GM19351 (cell line): ENCODE data around the gene ECSCR.
"Not testable (repeated sequence)": the region's sequence is repeated elsewhere in the genome, so short reads cannot be mapped to it uniquely, and the experiment has no call there.

Experiments used
- ATAC-seq: cut with Tn5 transposase; IDR thresholded peaks from one replicate; pipeline ENCODE4 v1.9.1; 2021; ENCODE audit warnings: mild to moderate bottlenecking, moderate library complexity; ENCODE audit not compliant: unreplicated experiment

ECSCR gene, protein sequence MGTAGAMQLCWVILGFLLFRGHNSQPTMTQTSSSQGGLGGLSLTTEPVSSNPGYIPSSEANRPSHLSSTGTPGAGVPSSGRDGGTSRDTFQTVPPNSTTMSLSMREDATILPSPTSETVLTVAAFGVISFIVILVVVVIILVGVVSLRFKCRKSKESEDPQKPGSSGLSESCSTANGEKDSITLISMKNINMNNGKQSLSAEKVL

DNA sequence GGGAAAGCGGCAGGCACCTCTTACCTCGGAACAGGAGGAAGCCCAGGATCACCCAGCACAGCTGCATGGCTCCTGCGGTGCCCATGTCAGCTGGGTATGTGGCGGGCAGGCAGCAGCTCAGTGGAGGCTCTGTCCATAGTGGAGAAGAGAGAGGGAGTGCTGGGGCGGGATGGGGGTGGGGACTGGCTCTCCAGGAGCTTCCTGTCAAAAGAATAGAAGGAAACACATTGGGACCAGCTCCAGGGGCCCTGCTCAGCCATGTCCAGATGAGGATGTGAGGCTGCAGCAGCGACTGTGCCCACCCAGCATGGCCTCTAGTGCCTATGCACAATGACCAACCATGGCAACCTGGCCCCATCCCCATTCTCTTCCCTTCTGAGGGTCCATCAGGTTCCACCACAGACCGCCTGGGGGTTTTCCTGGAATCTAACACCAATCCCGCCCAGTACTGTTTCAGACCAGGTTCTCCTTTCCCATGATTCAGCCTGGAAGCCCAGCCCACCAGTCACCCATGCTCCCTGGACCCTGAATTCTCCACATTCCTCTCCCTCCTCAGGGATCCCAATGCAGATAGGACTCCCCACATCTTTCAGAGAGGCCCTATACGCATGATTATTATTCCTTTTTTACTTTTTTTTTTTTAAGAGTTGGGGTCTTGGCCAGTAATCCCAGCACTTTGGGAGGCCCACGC lies at the start of gene ECSCR:
ECSCR (minus strand) TSS at position 158 of the 691 bp plus-strand sequence; CDS start at position 85, 73 bp downstream.
- ATAC-seq = no peak

DNA sequence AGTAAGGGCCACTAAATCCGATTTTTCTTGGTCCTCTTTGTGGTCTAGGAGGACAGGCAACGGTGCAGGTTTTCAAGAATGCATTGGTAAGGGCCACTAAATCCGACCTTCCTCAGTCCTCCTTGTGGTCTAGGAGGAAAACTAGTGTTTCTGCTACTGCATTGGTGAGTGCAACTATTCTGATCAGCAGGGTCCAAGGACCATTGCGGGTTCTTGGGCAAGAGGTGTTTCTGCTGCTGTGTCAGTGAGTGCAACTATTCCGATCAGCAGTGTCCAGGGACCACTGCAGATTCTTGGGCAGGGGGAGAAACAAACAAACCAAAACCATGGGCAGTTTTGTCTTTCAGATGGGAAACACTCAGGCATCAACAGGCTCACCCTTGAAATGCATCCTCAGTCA lies 42.2 kb upstream of the ECSCR start:
- ATAC-seq = not testable (repeated sequence)

DNA sequence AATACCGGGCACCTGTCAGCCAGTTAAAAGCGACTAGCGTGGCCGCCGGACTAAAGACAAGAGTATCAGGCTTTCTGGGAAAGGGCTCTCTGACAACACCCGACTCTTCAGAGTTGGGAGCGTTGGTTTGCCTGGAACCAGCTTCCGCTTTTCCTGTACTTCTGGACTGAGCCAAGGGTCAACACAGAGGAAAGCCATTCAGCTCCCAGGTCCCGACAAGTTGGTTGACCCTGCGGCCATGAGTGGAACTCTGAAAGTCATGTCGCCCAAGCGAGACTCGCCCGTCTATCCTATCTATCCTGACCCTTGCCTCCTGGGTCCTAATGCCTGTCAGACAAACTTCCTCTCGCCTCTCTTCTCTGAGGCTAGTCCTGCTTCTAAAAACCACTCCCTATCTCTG lies 41.3 kb upstream of the ECSCR start:
- ATAC-seq = not testable (repeated sequence)

DNA sequence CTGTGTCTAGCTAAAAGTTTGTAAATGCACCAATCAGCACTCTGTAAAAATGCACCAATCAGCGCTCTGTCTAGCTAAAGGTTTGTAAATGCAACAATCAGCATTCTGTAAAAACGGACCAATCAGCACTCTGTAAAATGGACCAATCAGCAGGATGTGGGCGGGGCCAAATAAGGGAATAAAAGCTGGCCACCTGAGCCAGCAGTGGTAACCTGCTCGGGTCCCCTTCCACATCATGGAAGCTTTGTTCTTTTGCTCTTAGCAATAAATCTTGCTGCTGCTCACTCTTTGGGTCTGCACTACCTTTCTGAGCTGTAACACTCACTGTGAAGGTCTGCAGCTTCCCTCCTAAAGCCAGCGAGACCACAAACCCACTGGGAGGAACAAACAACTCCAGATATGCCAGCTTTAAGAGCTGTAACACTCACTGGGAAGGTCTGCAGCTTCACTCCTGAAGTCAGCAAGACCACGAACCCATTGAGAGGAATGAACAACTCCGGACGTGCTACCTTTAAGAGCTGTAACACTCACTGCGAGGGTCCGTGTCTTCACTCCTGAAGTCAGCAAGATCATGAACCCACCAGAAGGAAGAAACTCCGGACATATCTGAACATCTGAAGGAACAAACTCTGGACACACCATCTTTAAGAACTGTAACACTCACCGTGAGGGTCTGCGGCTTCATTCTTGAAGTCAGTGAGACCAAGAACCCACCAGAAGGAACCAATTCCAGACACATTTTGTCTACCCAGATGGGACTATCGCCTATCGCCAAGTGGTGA lies 40.7 kb upstream of the ECSCR start:
- not testable (repeated sequence) for ATAC-seq

DNA sequence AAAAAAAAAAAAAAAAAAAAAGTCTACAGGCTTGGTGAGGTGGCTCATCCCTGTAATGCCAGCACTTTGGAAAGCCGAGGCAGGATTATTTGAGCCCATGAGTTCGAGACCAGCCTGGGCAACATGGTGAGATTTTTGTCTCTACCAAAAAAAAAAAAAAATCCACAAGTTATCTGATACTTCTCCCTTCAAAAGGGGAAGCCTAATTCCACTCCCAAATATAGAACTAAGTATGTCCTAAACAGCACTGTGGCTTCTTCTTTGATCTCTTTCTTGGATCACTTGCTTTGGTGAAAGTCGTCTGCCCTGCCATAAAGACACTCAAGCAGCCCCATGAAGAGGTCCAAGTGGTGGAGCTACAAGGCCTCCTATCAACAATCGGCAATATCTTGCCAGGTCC lies 38.8 kb upstream of the ECSCR start:
- no peak for ATAC-seq

DNA sequence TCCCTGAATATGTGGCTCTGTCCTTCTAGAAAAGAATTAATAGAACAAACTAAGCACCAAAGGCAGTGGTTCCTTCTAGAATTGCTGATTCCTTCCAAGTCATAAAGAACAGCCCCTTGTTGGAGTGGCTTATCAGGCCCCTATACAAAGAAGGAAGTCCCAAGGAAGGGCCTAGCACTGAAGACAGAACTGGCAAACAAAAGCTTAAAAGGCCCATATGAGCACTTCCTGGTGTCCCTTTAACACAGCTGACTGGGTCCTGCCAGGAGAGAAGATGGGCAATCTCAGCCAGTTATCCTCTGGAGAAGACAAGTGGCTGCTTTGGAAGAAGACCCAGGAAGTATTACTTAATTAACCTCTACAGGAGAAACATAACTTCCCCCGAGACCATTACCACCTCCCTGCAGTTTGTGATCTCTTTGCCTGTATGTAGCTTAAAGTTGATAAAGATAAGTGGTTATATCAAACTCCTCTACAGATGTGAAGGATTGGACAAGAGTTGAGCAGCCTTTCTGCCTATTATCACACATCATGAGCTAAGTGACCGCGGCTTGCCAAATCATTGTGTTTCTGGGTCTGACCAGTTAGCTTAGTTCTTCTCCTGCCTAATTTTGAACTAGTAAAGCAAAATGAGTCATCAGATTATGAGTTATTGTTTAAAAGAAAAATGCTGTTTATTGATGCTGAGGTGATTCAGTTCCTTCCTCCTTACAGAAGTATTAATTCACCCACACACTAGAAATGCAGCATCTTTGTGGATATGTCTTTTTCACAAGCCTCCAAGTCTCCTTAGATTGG lies 33.3 kb upstream of the ECSCR start:
- no peak for ATAC-seq

DNA sequence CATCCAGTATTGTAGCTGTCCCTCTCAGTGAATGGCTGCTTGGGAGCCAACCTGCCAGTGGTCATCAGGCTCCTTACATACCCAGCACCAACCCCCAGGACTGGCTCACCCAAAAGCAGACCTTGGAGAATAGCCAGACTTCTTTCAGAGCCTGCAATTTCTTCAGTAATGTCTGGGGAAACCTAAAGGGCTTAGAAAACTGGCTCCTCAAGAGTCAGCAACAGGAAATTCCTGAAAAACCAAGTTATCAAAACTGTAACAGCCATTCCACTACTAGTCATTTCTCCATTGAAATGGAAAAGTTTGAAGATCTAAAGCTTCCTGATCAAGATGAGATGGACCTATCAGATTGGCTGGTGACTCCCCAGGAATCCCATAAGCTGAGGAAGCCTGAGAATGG lies 32.3 kb upstream of the ECSCR start:
- no peak for ATAC-seq

DNA sequence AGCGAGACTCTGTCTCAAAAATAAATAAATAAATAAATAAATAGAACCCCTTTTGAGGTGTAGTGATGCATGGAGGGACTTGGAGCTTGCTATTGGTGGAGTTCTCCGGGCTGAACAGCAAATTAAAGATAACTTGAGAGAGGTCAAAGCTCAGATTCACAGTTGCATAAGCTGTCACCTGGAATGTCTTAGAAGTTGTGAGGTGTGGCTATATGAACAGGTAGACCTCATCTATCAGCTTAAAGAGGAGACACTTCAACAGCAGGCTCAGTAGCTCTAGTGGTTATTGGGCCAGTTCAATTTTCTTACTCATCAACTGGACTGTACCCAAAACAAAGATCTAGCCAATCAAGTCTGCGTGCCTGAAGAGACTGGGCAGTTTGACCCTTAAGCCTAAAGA lies 31.7 kb upstream of the ECSCR start:
- ATAC-seq = no peak

DNA sequence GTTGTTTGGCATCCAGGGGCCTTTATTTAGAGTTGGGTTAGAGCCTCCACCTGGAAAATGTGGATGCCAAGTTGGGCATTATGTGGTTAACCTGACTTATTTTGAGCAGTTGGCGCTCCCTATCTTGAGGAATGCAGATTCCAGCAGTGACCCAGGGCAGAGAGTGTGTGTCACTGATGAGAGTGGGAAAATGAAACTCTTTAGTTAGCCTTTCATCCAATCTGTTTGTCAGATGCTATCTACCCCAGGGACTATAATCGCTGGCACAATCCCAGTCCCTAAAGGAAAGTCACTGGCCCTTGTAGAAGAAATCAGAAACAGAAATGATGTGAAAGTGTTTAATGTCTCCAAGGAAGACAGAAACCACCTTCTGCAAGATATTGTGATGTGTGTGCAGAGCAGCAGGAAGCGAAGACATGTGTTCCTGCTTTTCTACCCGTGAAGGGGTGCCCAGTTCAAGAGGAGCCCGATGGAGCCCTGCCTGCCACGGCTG lies 30.2 kb upstream of the ECSCR start:
- ATAC-seq = no peak

DNA sequence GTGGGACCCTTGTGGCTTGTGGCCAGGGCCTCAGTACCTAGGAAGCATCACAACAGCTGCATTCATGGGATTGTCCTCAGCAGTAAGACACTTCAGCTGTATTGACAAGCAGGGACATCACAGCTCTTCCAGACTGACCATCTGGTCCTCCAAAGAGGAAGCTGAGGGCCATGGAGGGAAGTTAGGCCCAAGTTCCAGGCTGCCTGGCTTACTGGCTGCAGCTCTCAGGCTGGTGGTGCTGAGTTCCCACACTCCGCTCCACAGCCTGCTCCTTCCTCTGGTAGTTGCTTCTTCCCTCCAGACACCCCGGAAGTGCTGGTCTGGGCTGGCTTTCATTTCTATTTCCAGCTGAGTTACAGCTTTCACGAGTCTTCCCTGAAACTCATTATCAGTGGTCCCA lies 25.7 kb upstream of the ECSCR start:
- no peak for ATAC-seq

DNA sequence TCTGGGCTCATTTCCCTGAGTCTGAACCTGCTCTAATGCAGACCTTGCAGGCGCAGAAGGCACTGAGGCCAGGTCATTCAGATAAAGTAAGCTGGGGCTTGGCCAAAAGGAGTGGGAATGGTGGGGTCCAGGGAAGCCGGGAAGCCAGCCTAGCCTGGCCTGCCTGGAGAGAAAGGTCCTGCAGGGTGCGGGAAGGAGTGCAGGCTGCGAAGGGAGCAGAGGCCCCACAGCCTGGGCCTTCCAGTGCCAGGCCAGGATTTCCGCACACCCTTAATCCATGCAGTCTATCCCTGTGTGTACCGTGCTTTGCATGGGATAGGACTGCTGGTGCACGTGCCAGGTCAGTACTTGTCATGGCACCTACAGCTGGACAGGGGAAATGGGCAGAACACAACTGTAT lies 23.7 kb upstream of the ECSCR start:
- no peak for ATAC-seq

DNA sequence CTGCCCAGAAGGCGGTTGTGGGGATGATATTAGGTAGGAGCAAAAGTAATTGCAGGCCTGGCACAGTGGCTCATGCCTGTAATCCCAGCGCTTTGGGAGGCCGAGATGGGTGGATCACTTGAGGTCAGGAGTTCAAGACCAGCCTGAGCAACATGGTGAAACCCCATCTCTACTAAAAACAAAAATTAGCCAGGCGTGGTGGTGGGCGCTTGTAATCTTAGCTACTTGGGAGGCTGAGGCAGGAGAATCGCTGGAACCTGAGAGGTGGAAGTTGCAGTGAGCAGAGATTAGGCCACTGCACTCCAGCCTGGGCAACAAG lies 20.3 kb upstream of the ECSCR start:
- not testable (repeated sequence) for ATAC-seq

DNA sequence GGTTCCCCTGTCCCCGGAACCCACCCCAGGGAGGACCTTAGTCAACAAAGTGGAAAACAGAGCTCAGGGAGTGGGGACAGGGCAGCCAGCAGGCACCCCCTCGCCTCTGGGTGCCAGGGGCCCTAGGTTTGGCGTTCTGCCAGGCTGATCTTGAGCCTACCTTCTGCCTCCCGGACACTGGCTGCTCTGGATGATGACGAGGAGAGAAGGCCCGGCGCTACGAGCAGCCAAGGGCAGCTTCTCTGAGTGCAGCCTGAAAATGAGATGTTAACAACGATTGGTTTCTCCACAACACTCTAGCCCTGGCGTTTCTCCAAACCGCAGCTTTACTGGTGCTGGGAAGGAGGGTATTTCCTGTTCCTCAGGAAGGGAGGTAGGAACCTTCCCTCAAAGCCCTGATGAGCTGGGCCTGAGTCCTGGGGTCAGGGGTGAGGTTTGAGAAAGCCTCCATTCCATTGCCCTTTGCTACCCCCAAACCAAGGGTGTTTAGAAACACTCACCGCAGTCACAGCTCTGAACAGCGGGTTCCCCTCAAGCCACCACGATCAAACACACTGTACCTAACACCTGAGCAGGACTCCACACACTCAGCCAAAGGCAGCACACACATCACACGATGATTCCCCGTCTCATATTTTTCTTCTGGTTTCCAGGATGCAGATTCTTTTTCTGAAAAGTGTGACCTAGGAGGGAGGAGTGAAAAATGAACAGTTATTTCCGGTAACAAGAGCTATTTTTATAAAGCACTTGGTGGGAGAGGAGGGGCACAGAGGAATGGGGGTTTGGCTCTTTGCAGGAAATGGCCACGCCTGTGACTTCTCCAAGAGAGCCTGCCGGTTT lies 19.7 kb upstream of the ECSCR start, which contains the start of gene STING1:
STING1 (minus strand) TSS at position 709 of the 840 bp plus-strand sequence. CDS start 1,054 bp downstream, outside the sequence.
- peak; percentile 40 for ATAC-seq

DNA sequence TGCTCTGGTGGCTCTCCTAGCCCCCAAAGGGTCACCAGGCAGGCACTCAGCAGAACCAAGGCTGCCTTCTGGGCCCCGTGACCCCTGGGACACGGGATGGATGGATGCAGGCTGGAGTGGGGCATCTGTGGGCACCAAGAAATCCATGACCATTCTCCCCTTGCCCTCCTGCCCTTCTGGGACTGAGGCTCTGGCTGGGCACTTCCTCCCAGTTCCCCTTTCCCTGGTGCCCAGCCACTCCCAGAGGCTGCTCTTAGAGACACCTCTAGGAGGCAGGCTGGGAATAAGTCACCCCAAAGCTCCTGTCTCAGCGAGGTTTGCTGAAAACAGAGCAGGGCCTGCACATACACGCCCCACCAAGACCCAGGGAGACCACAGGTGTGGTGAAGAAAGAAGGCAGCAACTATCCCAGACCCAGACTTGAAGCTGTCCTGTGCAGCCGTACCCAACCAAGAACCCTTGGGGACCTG lies 19.1 kb upstream of the ECSCR start:
- ATAC-seq = no peak

DNA sequence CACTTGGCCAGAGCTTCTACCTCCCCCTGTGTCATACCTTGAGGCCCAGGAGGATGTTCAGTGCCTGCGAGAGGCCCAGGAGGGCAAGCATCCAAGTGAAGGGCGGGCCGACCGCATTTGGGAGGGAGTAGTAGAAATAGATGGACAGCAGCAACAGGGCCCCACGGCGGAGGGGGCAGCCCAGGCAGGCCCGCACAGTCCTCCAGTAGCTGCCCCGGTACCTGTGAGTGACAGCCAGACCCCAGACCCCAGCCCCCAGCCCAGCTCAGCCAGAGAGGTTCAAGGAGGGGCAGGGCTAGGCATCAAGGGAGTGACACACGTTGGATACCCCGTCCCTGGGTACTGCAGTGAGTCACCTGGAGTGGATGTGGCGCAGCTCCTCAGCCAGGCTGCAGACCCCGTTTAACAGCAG lies 18.6 kb upstream of the ECSCR start:
- no peak for ATAC-seq

DNA sequence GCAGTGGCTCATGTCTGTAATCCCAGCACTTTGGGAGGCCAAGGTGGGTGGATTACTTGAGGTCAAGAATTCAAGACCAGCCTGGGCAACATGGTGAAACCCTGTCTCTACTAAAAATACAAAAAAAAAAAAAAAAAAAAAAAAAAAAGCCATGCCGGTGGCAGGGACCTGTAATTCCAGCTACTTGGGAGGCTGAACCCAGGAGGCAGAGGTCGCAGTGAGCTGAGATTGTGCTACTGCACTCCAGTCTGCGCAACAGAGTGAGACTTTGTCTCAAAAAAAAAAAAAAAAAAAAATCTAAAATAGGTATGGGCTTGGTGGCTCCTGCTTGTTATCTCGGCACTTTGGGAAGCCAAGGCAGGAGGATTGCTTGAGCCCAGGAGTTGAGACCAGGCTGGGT lies 17.2 kb upstream of the ECSCR start:
- not testable (repeated sequence) for ATAC-seq

DNA sequence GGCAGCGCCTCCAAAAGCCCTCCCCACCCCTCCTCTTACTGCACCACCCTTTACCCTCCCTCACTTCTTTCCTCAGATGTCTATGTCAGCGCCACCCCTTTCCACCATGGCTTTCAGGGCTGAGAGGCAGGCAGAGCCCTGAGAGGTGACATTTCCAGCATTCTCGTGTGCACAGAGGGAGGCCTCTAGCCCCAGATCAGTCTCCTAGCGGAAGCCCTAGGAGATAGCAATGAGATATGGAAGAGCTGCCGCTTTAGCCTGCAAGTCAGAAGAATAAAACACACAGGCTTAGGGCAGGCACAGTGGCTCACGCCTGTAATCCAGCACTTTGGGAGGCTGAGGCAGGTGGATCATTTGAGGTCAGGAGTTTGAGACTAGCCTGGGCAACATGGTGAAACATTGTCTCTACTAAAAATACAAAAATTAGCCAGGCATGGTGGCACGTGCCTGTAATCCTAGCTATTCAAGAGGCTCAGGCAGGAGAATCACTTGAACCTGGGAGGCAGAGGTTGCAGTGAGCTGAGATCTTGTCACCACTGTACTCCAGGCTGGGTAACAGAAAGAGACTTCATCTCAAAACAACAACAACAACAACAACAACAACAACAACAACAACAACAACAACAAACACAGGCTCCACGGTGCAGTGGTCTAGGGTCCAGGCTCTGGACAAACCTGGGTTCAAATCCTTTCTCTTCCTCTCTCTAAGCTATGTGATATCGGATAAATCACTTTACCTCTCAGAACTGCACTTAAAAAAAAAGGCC lies 16.3 kb upstream of the ECSCR start:
- ATAC-seq = not testable (repeated sequence)

DNA sequence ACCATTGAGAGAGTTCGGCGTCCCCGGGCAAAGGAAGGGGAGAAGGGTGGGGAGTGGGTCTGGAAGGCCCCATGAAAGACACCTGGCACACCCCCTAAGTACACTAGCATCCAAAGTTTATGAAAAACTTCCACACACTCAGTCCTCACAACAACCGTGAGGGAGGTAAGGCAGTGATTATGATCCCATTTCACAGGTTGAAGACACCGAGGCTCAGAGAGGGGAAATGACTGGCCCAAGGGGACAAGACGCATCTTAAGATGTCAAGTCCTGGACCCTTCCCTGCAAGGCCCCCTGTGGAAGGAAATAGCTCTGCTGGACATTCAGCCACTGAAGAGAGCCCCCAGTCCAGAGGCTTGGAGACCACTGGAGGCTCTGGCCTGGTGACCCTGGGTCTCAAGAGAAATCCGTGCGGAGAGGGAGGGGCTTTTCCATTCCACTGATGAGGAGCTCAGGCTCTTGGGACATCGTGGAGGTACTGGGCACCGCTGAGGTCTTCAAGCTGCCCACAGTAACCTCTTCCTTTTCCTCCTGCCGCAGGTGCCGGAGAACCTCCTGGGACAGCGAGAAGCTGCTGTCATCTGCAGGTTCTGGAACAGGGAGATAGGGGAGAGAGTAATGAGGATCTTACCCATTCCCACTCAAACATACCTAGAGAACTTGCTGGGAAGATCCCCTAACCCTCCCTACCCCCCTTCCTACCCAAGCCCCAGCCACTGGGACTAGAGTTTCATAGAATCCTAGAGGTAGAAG lies 13.5 kb upstream of the ECSCR start:
- no peak for ATAC-seq
